Tibial nerve (tissue), 4 donors: ENCODE measurements around the gene EYS.

Experiments used
- CTCF ChIP-seq, 5 experiments: fragments of 200-600 bp in 3 of 5; fragments of 450-650 bp in 2 of 5; sonication (generic) in 3 of 5; IDR thresholded peaks; one replicate each; pipeline ENCODE4 v1.5.1; 2016 to 2019; ENCODE audit warnings: antibody characterized with exemption in 5 of 5, mild to moderate bottlenecking in 3 of 5, moderate library complexity in 2 of 5
- EP300 ChIP-seq, 2 donors: sonication (generic); formaldehyde crosslinking; IDR thresholded peaks; one replicate each; pipeline ENCODE4 v1.6.1; 2017; ENCODE audit warnings: antibody characterized with exemption in 2 of 2, mild to moderate bottlenecking in 1 of 2
- POLR2A ChIP-seq, 2 donors: fragments of 450-650 bp; IDR thresholded peaks; one replicate each; pipeline ENCODE4 v1.6.1; 2017; ENCODE audit warnings: antibody characterized with exemption in 2 of 2, mild to moderate bottlenecking in 2 of 2, moderate library complexity in 2 of 2

DNA sequence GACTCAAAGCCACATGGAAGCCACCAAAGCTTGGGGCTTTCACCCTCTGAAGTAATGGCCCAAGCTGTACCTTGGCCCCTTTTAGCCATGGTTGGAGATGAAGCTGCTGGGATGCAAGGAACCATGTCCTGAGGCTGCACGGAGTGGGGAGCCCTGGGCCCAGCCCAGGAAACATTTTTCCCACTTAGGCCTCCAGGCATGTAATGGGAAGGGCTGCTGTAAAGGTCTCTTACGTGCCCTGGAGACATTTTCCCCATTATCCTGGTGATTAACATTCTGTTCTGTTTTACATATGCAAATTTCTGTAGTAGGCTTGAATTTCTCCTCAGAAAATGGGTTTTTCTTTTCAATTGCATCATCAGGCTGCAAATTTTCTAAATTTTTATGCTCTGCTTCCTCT lies 558.2 kb downstream of the EYS start:
- no peak for TF ChIP-seq CTCF (IDR thresholded peaks at IDR 0.05)
- no peak for TF ChIP-seq EP300 (IDR thresholded peaks at IDR 0.05)
- no peak for TF ChIP-seq POLR2A (IDR thresholded peaks at IDR 0.05)
